Astrocyte (in vitro differentiated cells and primary cell): Measurements from ENCODE around the gene USP30.

ENCODE experiments used
- CTCF ChIP-seq: IDR thresholded peaks from 2 replicates; pipeline ENCODE4 v1.5.1; 2011; ENCODE audit warnings: low read depth, mild to moderate bottlenecking, inconsistent platforms, low read length, moderate library complexity; ENCODE audit not compliant: insufficient read depth
- EZH2 ChIP-seq: IDR thresholded peaks from 2 replicates; pipeline ENCODE4 v1.6.1; 2012; ENCODE audit warnings: mild to moderate bottlenecking, low read length, inconsistent platforms; ENCODE audit not compliant: insufficient read depth

- no peak for TF ChIP-seq EZH2
- no peak for TF ChIP-seq CTCF
These were observed 69.0 kb downstream of the USP30 start for GRCh38 chr12:109121346-109121880.
